GM23248 (cell line): Measurements from ENCODE around the gene ASAP2. TPM values are rescaled to one million over a fixed set of nuclear protein-coding genes. Genes with fewer than 3 reads are reported as not detected.

Experiments
- DNase-seq: peaks from one replicate; pipeline ENCODE4 v3.0.0-alpha.2; 2015
- H2AFZ ChIP-seq: fragments of 200-600 bp; sonication (generic); 2 replicates; pipeline ENCODE4 v1.6.1; 2016; ENCODE audit warnings: antibody characterized with exemption
- H3F3A ChIP-seq: fragments of 200-600 bp; sonication (generic); 2 replicates; pipeline ENCODE4 v1.6.1; 2016; ENCODE audit warnings: mild to moderate bottlenecking, antibody characterized with exemption, mixed run types; ENCODE audit not compliant: insufficient read depth
- H3K27ac ChIP-seq: fragments of 200-600 bp; sonication (generic); 2 replicates; pipeline ENCODE4 v1.5.1; 2016; ENCODE audit warnings: mild to moderate bottlenecking
- H3K27me3 ChIP-seq: fragments of 200-600 bp; sonication (generic); replicated peaks from 2 replicates; pipeline ENCODE4 v1.6.1; 2016; ENCODE audit warnings: mild to moderate bottlenecking; ENCODE audit not compliant: insufficient read depth
- H3K36me3 ChIP-seq: fragments of 200-600 bp; sonication (generic); 2 replicates; pipeline ENCODE4 v1.6.1; 2016; ENCODE audit warnings: low read depth, mild to moderate bottlenecking
- H3K4me1 ChIP-seq: fragments of 200-600 bp; sonication (generic); 2 replicates; pipeline ENCODE4 v1.6.1; 2016; ENCODE audit warnings: mild to moderate bottlenecking; ENCODE audit not compliant: insufficient read depth
- H3K4me2 ChIP-seq: fragments of 200-600 bp; sonication (generic); one replicate; pipeline ENCODE4 v1.6.1; 2016; ENCODE audit warnings: mild to moderate bottlenecking; ENCODE audit not compliant: unreplicated experiment
- H3K4me3 ChIP-seq: fragments of 200-600 bp; sonication (generic); 2 replicates; pipeline ENCODE4 v1.5.1; 2016; ENCODE audit warnings: mild to moderate bottlenecking
- H3K79me2 ChIP-seq: fragments of 200-600 bp; sonication (generic); 2 replicates; pipeline ENCODE4 v1.6.1; 2016; ENCODE audit warnings: mild to moderate bottlenecking; ENCODE audit not compliant: insufficient read depth
- H3K9ac ChIP-seq: fragments of 200-600 bp; sonication (generic); 2 replicates; pipeline ENCODE4 v1.6.1; 2016; ENCODE audit warnings: mild to moderate bottlenecking
- H3K9me2 ChIP-seq: fragments of 200-600 bp; sonication (generic); 2 replicates; pipeline ENCODE4 v1.6.1; 2016; ENCODE audit warnings: mixed run types, mild to moderate bottlenecking, moderate library complexity; ENCODE audit not compliant: insufficient read depth
- H3K9me3 ChIP-seq: fragments of 200-600 bp; sonication (generic); one replicate; pipeline ENCODE4 v1.6.1; 2017; ENCODE audit warnings: low read depth
- H4K20me1 ChIP-seq: fragments of 200-600 bp; sonication (generic); 2 replicates; pipeline ENCODE4 v1.6.0; 2016; ENCODE audit not compliant: insufficient read depth
- EZH2 ChIP-seq: fragments of 200-600 bp; sonication (generic); IDR thresholded peaks from 2 replicates; pipeline ENCODE4 v1.6.1; 2018; ENCODE audit warnings: antibody characterized with exemption, mild to moderate bottlenecking; ENCODE audit not compliant: insufficient read depth, poor library complexity, severe bottlenecking
- EZH2phosphoT487 ChIP-seq: fragments of 200-600 bp; sonication (generic); IDR thresholded peaks from 2 replicates; pipeline ENCODE4 v1.6.1; 2018; ENCODE audit warnings: antibody characterized with exemption, moderate library complexity, mild to moderate bottlenecking, low read depth; ENCODE audit not compliant: insufficient read depth
- WGBS, 2 experiments: methylation state at CpG; one replicate each; pipeline ENCODE4 v1.1.6; 2015 to 2017; ENCODE audit warnings: low lambda C conversion rate in 2 of 2, low coverage in 1 of 2; ENCODE audit errors: missing lambda C conversion rate in 2 of 2; 5-methylcytosine and 5-hydroxymethylcytosine counted together
- in situ Hi-C: fragments of 300-500 bp; cut with MboI; formaldehyde crosslinking; loops from 2 replicates; pipeline ENCODE4 v1.15.0; 2020
- polyA plus RNA-seq: library from polyadenylated mRNA; unstranded; fragments of >200 nt; fragmentation: Nextera tagmentation; extraction: Ambion mirVana; gene quantifications from 2 replicates; pipeline ENCODE4 v1.2.1, GENCODE V29; 2016
- total RNA-seq: library from RNA; depleted of rRNA; stranded (reverse); fragments of >200 nt; shearing (Covaris generic); gene quantifications from 2 replicates; pipeline ENCODE4 v1.2.3, GENCODE V29; 2014

Gene ASAP2
- total and polyA plus RNA-seq, 2 experiments from 2014 or later: 8.8 to 49.6 TPM

DNA sequence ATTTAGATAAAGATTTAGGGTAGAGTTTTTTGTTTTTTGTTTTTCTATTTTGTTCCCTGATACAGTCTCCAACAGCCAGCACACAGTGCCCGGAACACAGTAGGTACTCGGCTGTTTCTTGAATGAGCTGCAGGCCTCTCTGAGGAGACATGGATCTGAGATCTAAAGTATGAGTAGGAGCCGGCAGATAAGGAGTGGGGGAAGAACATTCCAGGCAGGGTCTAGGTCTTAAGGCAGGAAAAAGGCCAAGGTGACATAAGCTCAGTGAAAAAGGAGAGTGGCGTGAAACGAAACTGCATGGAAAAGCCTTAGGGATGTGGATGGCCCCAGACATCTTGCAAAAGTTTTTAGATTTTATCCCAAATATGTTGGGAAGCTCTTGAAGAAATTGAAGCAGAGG is 122.3 kb downstream of the ASAP2 start:
- DNase-seq: no peak
- Histone ChIP-seq H3K36me3 (peaks cover 70% of the 10 kb centered on the region), H3K4me2 (no peak overlapping the region), H3K9ac (no peak overlapping the region), H3K9me2 (no peaks in the 10 kb centered on the region), H3K9me3 (no peaks in the 10 kb centered on the region), H3K79me2 (peaks cover 88% of the 10 kb centered on the region), H3K4me1 (peaks cover 13% of the 10 kb centered on the region), H3K4me3 (no peak overlapping the region), H3K27me3 (no peaks in the 10 kb centered on the region), H3K27ac (no peak overlapping the region), H2AFZ (no peak overlapping the region), H3F3A (peaks cover 41% of the 10 kb centered on the region), H4K20me1 (no peaks in the 10 kb centered on the region)
- TF ChIP-seq EZH2 (no peak), EZH2phosphoT487 (no peak)
- WGBS, 2 experiments: 96 to 98% methylated on average over 5 of the region's 5 CpGs
- in situ Hi-C loops: no loop called here

DNA sequence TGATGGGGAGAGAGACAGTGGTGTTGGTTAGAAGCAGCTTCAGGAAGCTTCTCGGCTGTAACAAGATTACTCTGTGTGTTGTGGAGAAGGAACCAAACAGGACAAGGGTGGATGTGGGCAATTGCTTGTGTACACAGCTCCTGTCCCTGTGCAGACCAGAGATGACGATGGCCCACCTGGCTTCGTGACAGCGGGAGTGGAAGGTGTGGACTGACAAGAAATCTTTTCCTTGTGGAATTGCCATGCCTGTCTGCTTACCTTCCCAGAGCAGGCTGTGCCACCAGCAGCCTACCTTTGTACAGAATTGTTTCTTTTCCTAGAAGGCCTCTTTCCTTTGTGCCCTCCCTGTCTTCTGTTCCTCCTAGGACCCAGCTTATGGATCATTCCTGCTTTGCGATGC is 122.9 kb downstream of the ASAP2 start:
- no peak for DNase-seq
- Histone ChIP-seq H3K4me2 (no peak overlapping the region), H2AFZ (no peak overlapping the region), H3K27ac (no peak overlapping the region), H3K4me1 (peaks cover 13% of the 10 kb centered on the region), H3K4me3 (no peak overlapping the region), H3K36me3 (peaks cover 66% of the 10 kb centered on the region), H3K79me2 (peaks cover 87% of the 10 kb centered on the region), H3F3A (peaks cover 44% of the 10 kb centered on the region), H3K9ac (no peak overlapping the region), H4K20me1 (no peaks in the 10 kb centered on the region), H3K9me3 (no peaks in the 10 kb centered on the region), H3K9me2 (no peaks in the 10 kb centered on the region), H3K27me3 (no peaks in the 10 kb centered on the region)
- 98 to 99% methylated on average over 5 of the region's 5 CpGs for WGBS, 2 experiments
- in situ Hi-C loops: no loop called here
- TF ChIP-seq EZH2 (no peak), EZH2phosphoT487 (no peak)

DNA sequence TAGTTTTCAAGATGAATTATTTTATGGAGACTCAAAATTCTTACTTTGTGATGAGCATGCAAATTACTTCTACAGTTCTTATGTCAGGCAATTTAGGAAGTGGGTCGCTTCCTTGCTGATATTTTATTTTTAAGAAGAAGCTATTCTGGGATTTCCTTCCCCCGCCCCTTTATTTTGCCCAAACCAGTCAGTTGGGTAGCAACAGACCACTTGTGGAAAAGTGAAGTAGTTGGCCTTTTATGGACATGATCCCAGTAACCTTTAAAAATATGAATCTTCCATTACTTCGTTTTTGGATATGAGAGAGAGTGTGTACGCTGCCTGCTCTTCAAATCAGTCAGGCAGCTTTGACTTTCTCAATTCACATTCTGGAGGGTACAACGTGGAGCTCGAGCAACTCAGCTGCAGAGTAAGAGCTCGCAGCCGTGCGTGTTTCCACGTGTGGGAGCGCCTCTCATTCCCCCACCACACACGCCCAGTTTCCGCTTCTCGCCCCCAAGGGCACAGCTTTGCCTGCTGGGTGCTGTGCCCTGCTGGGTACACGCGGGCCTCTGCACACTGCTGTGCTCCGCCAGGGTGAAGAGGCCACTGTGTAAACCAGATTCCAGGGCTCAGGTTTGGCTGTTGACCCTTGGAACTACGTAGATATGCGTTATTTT is 124.1 kb downstream of the ASAP2 start:
- Histone ChIP-seq H3K4me1 (peaks cover 13% of the 10 kb centered on the region), H3K4me3 (no peak overlapping the region), H3K4me2 (no peak overlapping the region), H3K79me2 (peaks cover 80% of the 10 kb centered on the region), H3K27me3 (no peaks in the 10 kb centered on the region), H3K27ac (no peak overlapping the region), H3K36me3 (peaks cover 61% of the 10 kb centered on the region), H3K9me2 (no peaks in the 10 kb centered on the region), H3K9me3 (no peaks in the 10 kb centered on the region), H3F3A (peaks cover 38% of the 10 kb centered on the region), H4K20me1 (no peaks in the 10 kb centered on the region), H2AFZ (no peak overlapping the region), H3K9ac (no peak overlapping the region)
- no peak for TF ChIP-seq EZH2phosphoT487
- no peak for TF ChIP-seq EZH2
- no peak for DNase-seq
- whole genome bisulfite sequencing, 2 experiments: 84% methylated on average over 19 of the region's 19 CpGs
- in situ Hi-C loops: loop anchor here (10.0 kb wide), 1 partner anchor 126 kb away; the partner anchor contains the start of gene ASAP2

DNA sequence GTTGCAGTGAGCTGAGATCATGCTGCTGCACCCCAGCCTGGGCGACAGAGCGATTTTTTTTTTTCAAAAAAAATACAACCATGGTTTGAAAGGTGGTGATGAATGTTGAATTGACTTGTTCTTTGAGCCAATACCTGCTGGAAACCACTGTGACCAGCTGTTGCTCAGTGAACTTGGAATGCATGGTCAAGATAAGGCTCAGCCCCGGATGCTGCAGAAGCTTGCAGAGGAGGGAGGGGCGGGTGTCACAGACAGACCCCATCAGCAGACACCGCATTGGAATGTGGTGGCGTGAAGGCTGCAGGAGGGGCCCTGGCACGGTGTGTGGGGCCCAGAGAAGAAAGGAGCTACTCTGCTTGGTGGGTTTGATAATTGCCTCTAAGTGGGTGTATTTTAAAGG is 125.1 kb downstream of the ASAP2 start:
- H3K27me3 ChIP-seq: no peaks in the 10 kb centered on the region
- H3K27ac ChIP-seq: no peak overlapping the region
- H3F3A ChIP-seq: peaks cover 43% of the 10 kb centered on the region
- H3K4me1 ChIP-seq: peaks cover 13% of the 10 kb centered on the region
- peaks cover 57% of the 10 kb centered on the region for H3K36me3 ChIP-seq
- no peak overlapping the region for H3K9ac ChIP-seq
- H3K9me2 ChIP-seq: no peaks in the 10 kb centered on the region
- no peaks in the 10 kb centered on the region for H4K20me1 ChIP-seq
- WGBS, 2 experiments: 77% methylated on average over 7 of the region's 7 CpGs
- H3K9me3 ChIP-seq: no peaks in the 10 kb centered on the region
- no peak for TF ChIP-seq EZH2
- TF ChIP-seq EZH2phosphoT487: no peak
- peaks cover 71% of the 10 kb centered on the region for H3K79me2 ChIP-seq
- no peak overlapping the region for H2AFZ ChIP-seq
- in situ Hi-C loops: loop anchor here (10.0 kb wide), 1 partner anchor 127 kb away; the partner anchor contains the start of gene ASAP2
- DNase-seq: no peak
- H3K4me2 ChIP-seq: no peak overlapping the region
- no peak overlapping the region for H3K4me3 ChIP-seq
